AG09319 (cell line): Measurements from ENCODE around the gene SEC14L3.

ENCODE experiments used
- DNase-seq: peaks from one replicate; pipeline ENCODE4 v3.0.0-alpha.2; 2010; ENCODE audit warnings: low read depth; ENCODE audit errors: extremely low read depth
- TF ChIP-seq, protein P1 (sequence below): IDR thresholded peaks from 2 replicates; pipeline ENCODE4 v1.5.1; 2011; ENCODE audit warnings: low read depth, mild to moderate bottlenecking, inconsistent platforms, low read length, moderate library complexity

Gene SEC14L3

GRCh38 chr22:30486661-30487115, 14.9 kb upstream of the SEC14L3 start:
- TF ChIP-seq, protein P1, sequence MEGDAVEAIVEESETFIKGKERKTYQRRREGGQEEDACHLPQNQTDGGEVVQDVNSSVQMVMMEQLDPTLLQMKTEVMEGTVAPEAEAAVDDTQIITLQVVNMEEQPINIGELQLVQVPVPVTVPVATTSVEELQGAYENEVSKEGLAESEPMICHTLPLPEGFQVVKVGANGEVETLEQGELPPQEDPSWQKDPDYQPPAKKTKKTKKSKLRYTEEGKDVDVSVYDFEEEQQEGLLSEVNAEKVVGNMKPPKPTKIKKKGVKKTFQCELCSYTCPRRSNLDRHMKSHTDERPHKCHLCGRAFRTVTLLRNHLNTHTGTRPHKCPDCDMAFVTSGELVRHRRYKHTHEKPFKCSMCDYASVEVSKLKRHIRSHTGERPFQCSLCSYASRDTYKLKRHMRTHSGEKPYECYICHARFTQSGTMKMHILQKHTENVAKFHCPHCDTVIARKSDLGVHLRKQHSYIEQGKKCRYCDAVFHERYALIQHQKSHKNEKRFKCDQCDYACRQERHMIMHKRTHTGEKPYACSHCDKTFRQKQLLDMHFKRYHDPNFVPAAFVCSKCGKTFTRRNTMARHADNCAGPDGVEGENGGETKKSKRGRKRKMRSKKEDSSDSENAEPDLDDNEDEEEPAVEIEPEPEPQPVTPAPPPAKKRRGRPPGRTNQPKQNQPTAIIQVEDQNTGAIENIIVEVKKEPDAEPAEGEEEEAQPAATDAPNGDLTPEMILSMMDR = no peak
- DNase-seq = no peak

DNA sequence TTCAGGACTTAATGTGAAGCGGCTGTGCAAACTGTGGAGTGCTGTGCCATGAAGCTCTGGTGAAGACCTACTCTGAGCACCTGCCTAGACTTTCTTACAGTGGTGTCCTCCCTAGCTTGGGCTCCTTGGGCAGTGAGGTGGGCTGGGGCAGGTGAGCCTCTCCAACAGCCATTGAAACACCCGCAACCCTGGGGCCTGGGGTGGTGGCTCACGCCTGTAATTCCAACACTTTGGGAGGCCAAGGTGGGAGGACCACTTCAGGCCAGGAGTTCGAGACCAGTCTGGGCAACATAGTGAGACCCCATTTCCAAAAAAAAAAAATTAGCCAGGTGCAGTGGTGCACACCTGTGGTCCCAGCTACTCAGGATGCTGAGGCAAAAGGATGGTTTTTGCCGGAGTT, 14.3 kb upstream of the SEC14L3 start:
- TF ChIP-seq, protein P1 = no peak
- DNase-seq = no peak

DNA sequence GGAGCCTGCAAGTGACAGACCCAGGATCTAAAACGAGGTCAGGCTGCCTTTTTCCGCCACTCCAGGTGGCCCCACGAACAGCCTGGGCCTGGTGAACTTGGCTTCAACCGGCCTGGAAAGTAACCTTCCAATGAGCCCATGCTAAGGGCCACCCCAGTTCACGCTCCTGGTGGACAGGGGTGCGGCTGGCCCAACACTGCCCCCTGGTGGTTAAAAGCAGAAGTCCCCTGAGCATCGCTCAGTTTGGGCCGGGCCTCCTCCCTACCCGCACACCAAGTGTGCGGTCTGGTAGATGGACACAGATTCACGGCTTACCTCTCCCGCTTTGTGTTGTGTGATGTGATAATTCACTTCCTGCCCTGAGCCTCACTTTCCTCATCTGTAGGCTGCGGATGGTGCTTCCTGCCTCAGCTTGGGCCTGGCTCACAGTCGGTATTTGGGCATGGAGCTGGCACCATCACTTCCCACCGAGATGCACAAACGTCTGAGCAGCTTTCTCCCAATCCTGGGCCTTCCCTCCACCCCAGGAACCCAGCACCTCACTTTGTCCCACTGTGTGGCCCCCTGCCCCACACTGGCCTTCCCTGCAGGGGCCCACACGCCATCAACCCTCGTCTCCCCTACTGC, 13.7 kb upstream of the SEC14L3 start:
- peak; percentile 10 for DNase-seq
- TF ChIP-seq, protein P1 = peak; percentile 92

DNA sequence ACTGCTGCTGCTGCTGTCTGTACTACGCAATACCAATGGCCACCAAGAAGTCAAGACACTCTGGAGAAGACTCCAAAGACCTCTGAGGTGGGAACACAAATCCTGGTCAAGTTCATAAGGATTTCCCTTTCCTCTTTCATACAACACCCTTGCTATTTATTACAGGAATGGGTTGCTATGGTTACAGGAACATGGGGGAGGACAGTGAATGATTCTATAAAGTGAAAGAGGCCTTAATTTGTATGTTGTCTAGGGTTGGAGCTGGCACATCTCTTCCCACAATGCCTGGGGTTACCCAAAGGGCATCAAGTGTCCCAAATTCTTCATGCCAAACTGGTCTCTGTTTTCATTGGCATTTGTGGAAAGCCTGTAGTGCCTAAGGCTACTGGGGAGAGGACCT, 11.4 kb upstream of the SEC14L3 start:
- DNase-seq = no peak
- TF ChIP-seq, protein P1 = no peak

GRCh38 chr22:30481711-30482110, 9.9 kb upstream of the SEC14L3 start:
- no peak for DNase-seq
- TF ChIP-seq, protein P1 = no peak

DNA sequence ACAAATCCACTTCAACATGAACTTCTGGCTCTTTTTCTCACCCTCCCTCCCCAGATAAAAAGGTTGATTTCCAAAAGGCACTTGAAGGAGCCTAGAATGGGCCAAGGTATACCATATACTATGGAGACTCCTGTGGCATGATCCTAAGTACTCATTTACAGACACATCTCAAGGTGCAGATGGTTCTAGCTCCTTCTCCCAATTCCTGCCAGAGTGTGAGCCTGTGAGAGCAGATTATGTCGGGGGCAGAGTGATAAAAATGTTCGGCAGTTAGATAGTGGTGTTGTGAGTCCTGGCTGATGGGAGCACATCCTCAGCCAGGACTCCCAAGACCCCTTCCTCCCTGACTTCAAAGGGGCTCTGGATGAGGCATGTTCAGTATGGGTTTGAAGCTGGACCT, 8.2 kb upstream of the SEC14L3 start:
- TF ChIP-seq, protein P1 = no peak
- DNase-seq = no peak

GRCh38 chr22:30474683-30475424, 3.0 kb upstream of the SEC14L3 start:
- DNase-seq = no peak
- TF ChIP-seq, protein P1 = no peak
